ENCODE measurements around the gene APOC3. TPM values are rescaled to one million over a fixed set of nuclear protein-coding genes. Genes with fewer than 3 reads are reported as not detected.

Gene APOC3
- polyA plus RNA-seq, 1 donor (not counting 4 experiments of a cell fraction or from before 2014, with no cell fraction given), result not detected

GRCh38 chr11:116881143-116881542 lies 51.4 kb downstream of the APOC3 start:
- H3K27ac ChIP-seq (ENCODE audit: control insufficient read depth, insufficient read depth, low read length), result no peak overlapping the region
- FAIRE-seq (no peak), DNase-seq (ENCODE audit: low read depth, low spot score) (no peak)
- dilution Hi-C loops (cut with MboI; ENCODE audit: extremely low pct_ligation_motif_present, low sequenced_read_pairs), result no loop called here
- H3K36me3 ChIP-seq (ENCODE audit: control insufficient read depth in 2 of 2, extremely low read depth in 1 of 2, insufficient read depth in 2 of 2, low read length in 2 of 2), result peaks cover 0 to 2% of the 10 kb centered on the region in 2 experiments
- H3K9ac ChIP-seq (ENCODE audit: control insufficient read depth, extremely low read depth, insufficient read depth, low read length), result no peak overlapping the region
- H4K20me1 ChIP-seq (ENCODE audit: control insufficient read depth, extremely low read depth, insufficient read depth, low read length), result no peaks in the 10 kb centered on the region
- no peak overlapping the region for H3K4me2 ChIP-seq (ENCODE audit: control insufficient read depth, extremely low read depth, insufficient read depth, low read depth, low read length)
- no peak for TF ChIP-seq CTCF (optimal IDR thresholded peaks at IDR 0.05 in 1 of 3, IDR thresholded peaks at IDR 0.05 in 1 of 3, conservative IDR thresholded peaks at IDR 0.05 in 1 of 3; ENCODE audit: extremely low read depth in 1 of 3, insufficient read depth in 2 of 3, low read length in 3 of 3)
- no peak for TF ChIP-seq EZH2 (IDR thresholded peaks at IDR 0.05; ENCODE audit: low read length)
- no peak overlapping the region for H3K4me3 ChIP-seq (ENCODE audit: control insufficient read depth in 2 of 3, extremely low read depth in 1 of 3, insufficient read depth in 2 of 3, low read depth in 1 of 3, low read length in 3 of 3)
- no peaks in the 10 kb centered on the region for H3K9me3 ChIP-seq (ENCODE audit: control insufficient read depth, low read depth, low read length)
- peaks cover 2% of the 10 kb centered on the region for H3K9me1 ChIP-seq (ENCODE audit: control insufficient read depth, extremely low read depth, insufficient read depth, low read length)
- no peaks in the 10 kb centered on the region for H3K27me3 ChIP-seq (ENCODE audit: control insufficient read depth, extremely low read depth, insufficient read depth, low read length)
- peaks cover 4% of the 10 kb centered on the region for H3K4me1 ChIP-seq (ENCODE audit: control insufficient read depth, extremely low read depth, insufficient read depth, low read length)
- no peaks in the 10 kb centered on the region for H3K79me2 ChIP-seq (ENCODE audit: control insufficient read depth, insufficient read depth, low read length)
- H2AFZ ChIP-seq (ENCODE audit: control insufficient read depth, low read length), result no peak overlapping the region

GRCh38 chr11:116882386-116882785 lies 52.7 kb downstream of the APOC3 start:
- Histone ChIP-seq H3K9me1 (ENCODE audit: control insufficient read depth, extremely low read depth, insufficient read depth, low read length) (no peaks in the 10 kb centered on the region), H3K4me3 (ENCODE audit: control insufficient read depth in 2 of 3, extremely low read depth in 1 of 3, insufficient read depth in 2 of 3, low read depth in 1 of 3, low read length in 3 of 3) (no peak overlapping the region), H3K27me3 (ENCODE audit: control insufficient read depth, extremely low read depth, insufficient read depth, low read length) (no peaks in the 10 kb centered on the region), H3K79me2 (ENCODE audit: control insufficient read depth, insufficient read depth, low read length) (no peaks in the 10 kb centered on the region), H3K4me1 (ENCODE audit: control insufficient read depth, extremely low read depth, insufficient read depth, low read length) (peaks cover 4% of the 10 kb centered on the region), H3K4me2 (ENCODE audit: control insufficient read depth, extremely low read depth, insufficient read depth, low read depth, low read length) (no peak overlapping the region), H3K36me3 (ENCODE audit: control insufficient read depth in 2 of 2, extremely low read depth in 1 of 2, insufficient read depth in 2 of 2, low read length in 2 of 2) (peaks cover 0 to 2% of the 10 kb centered on the region in 2 experiments), H4K20me1 (ENCODE audit: control insufficient read depth, extremely low read depth, insufficient read depth, low read length) (no peaks in the 10 kb centered on the region), H3K9ac (ENCODE audit: control insufficient read depth, extremely low read depth, insufficient read depth, low read length) (no peak overlapping the region), H3K27ac (ENCODE audit: control insufficient read depth, insufficient read depth, low read length) (no peak overlapping the region), H3K9me3 (ENCODE audit: control insufficient read depth, low read depth, low read length) (no peaks in the 10 kb centered on the region), H2AFZ (ENCODE audit: control insufficient read depth, low read length) (no peak overlapping the region)
- peak; percentile 45 for DNase-seq (ENCODE audit: low read depth, low spot score)
- peak; percentile 81 for FAIRE-seq
- dilution Hi-C loops (cut with MboI; ENCODE audit: extremely low pct_ligation_motif_present, low sequenced_read_pairs), result no loop called here
- TF ChIP-seq CTCF (optimal IDR thresholded peaks at IDR 0.05 in 1 of 3, IDR thresholded peaks at IDR 0.05 in 1 of 3, conservative IDR thresholded peaks at IDR 0.05 in 1 of 3; ENCODE audit: extremely low read depth in 1 of 3, insufficient read depth in 2 of 3, low read length in 3 of 3), result no peak
- no peak for TF ChIP-seq EZH2 (IDR thresholded peaks at IDR 0.05; ENCODE audit: low read length)

Other genes with a start within 250 kb of the APOC3 start
- gene BUD13, start 56.9 kb upstream of the APOC3 start, polyA plus RNA-seq, result 9.1 to 13.3 TPM (median 12.6 TPM) in 3 replicates
- 61.2 to 77.9 TPM (median 71.1 TPM) in 3 replicates for gene ZPR1, start 41.9 kb upstream of the APOC3 start, polyA plus RNA-seq
- not detected in 3 replicates for gene APOA5, start 38.0 kb upstream of the APOC3 start, polyA plus RNA-seq
- gene APOA4, start 6.6 kb upstream of the APOC3 start, polyA plus RNA-seq, result not detected in 3 replicates
- gene APOA1, start 7.7 kb downstream of the APOC3 start, polyA plus RNA-seq, result 0.10 TPM in 1 of 3 replicates, not detected in the others

All from keratinocyte (primary cell).